Endothelial cell of umbilical vein (primary cell): ENCODE data around the gene MIB1. TPM values are rescaled to one million over a fixed set of nuclear protein-coding genes. Genes with fewer than 3 reads are reported as not detected.

Experiments
- BruUV-seq: library from RNA; stranded (reverse); fragments of 400-500 nt; replicated peaks from 2 replicates; lab custom pipeline; 2021; lab: Mats Ljungman, UMichigan
- CTCF ChIA-PET: fragments of 300-600, 350-600 bp; sonication (Branson Sonifier 250); formaldehyde crosslinking; loops from one replicate; lab custom pipeline; 2021; ENCODE audit warnings: antibody characterized with exemption, inconsistent platforms; lab: Charles Lee
- POLR2A ChIA-PET: fragments of 300-600, 350-600 bp; sonication (Branson Sonifier 250); formaldehyde crosslinking; loops from one replicate; lab custom pipeline; 2021; ENCODE audit warnings: antibody characterized with exemption, inconsistent platforms; lab: Charles Lee
- DNase-seq: peaks from one replicate; pipeline ENCODE4 v3.0.0-alpha.2; 2011; ENCODE audit warnings: low read depth, low spot score
- FAIRE-seq: peaks from 2 replicates; lab custom pipeline; 2011; peaks lifted over from hg19 to GRCh38; lab: Jason Lieb, UNC
- H2AFZ ChIP-seq: 2 replicates; pipeline ENCODE4 v1.6.0; 2012; ENCODE audit warnings: low read depth, low read length, control low read depth, inconsistent platforms
- H3K27ac ChIP-seq: 2 replicates; pipeline ENCODE4 v1.5.1; 2011; ENCODE audit warnings: low read depth, mild to moderate bottlenecking, control low read depth, low read length, moderate library complexity; ENCODE audit not compliant: insufficient read depth
- H3K27me3 ChIP-seq, 2 experiments: 2 replicates each; pipeline versions ENCODE4 v1.6.0 to v1.6.1; 2011; ENCODE audit warnings: low read length in 2 of 2, mixed read lengths in 1 of 2; ENCODE audit not compliant: control insufficient read depth in 2 of 2, insufficient read depth in 2 of 2
- H3K36me3 ChIP-seq, 2 experiments: 2 replicates in 1 of 2; 3 replicates in 1 of 2; pipeline ENCODE4 v1.5.1; 2011; ENCODE audit warnings: low read length in 2 of 2, mild to moderate bottlenecking in 1 of 2, moderate library complexity in 1 of 2; ENCODE audit not compliant: control insufficient read depth in 2 of 2, insufficient read depth in 2 of 2; ENCODE audit errors: extremely low read depth in 1 of 2
- H3K4me1 ChIP-seq: 3 replicates; pipeline ENCODE4 v1.5.1; 2011; ENCODE audit warnings: mild to moderate bottlenecking, low read length; ENCODE audit not compliant: control insufficient read depth, insufficient read depth; ENCODE audit errors: extremely low read depth
- H3K4me2 ChIP-seq: 2 replicates; pipeline ENCODE4 v1.6.1; 2011; ENCODE audit warnings: low read length, control low read depth, mixed read lengths; ENCODE audit not compliant: insufficient read depth
- H3K4me3 ChIP-seq, 3 experiments: fragments of 200-600 bp in 1 of 3; sonication (generic), shearing (Covaris generic) in 1 of 3; replicated peaks in 1 of 3; 2 replicates each; pipeline ENCODE4 v1.5.1; 2011 to 2016; ENCODE audit warnings: control low read depth in 3 of 3, low read length in 3 of 3, mild to moderate bottlenecking in 2 of 3, inconsistent platforms in 1 of 3, low read depth in 1 of 3, moderate library complexity in 1 of 3; ENCODE audit not compliant: insufficient read depth in 1 of 3
- H3K79me2 ChIP-seq: 2 replicates; pipeline ENCODE4 v1.6.0; 2012; ENCODE audit warnings: low read length, inconsistent platforms; ENCODE audit not compliant: control insufficient read depth, insufficient read depth
- H3K9ac ChIP-seq: replicated peaks from 2 replicates; pipeline ENCODE3; 2011; ENCODE audit warnings: low read length, control low read depth; ENCODE audit not compliant: insufficient read depth; ENCODE audit errors: extremely low read depth
- H3K9me1 ChIP-seq: replicated peaks from 3 replicates; pipeline ENCODE4 v1.6.0; 2011; ENCODE audit warnings: mild to moderate bottlenecking, low read length; ENCODE audit not compliant: control insufficient read depth, insufficient read depth; ENCODE audit errors: extremely low read depth
- H3K9me3 ChIP-seq: replicated peaks from 2 replicates; pipeline ENCODE4 v1.5.1; 2012; ENCODE audit warnings: low read length, inconsistent platforms; ENCODE audit not compliant: control insufficient read depth, insufficient read depth
- H4K20me1 ChIP-seq: replicated peaks from 2 replicates; pipeline ENCODE3; 2011; ENCODE audit warnings: mild to moderate bottlenecking, low read length; ENCODE audit not compliant: control insufficient read depth, insufficient read depth; ENCODE audit errors: extremely low read depth
- EZH2 ChIP-seq: IDR thresholded peaks from 2 replicates; pipeline ENCODE4 v1.6.1; 2012; ENCODE audit warnings: borderline replicate concordance, low read depth, mild to moderate bottlenecking, moderate library complexity, low read length, inconsistent platforms; ENCODE audit not compliant: severe bottlenecking
- FOS ChIP-seq: IDR thresholded peaks from 2 replicates; pipeline ENCODE4 v1.6.1; 2011; ENCODE audit warnings: mild to moderate bottlenecking, low read length, moderate library complexity, borderline replicate concordance; ENCODE audit not compliant: insufficient read depth
- GATA2 ChIP-seq: IDR thresholded peaks from 2 replicates; pipeline ENCODE4 v1.7.0; 2011; ENCODE audit warnings: low read depth, mild to moderate bottlenecking, moderate library complexity, mixed read lengths, low read length; ENCODE audit not compliant: insufficient read length, insufficient read depth
- JUN ChIP-seq: IDR thresholded peaks from 2 replicates; pipeline ENCODE4 v1.6.1; 2011; ENCODE audit warnings: borderline replicate concordance, low read depth; ENCODE audit not compliant: insufficient read length, insufficient read depth
- MYC ChIP-seq: IDR thresholded peaks from one replicate; pipeline ENCODE4 v1.6.1; 2011; ENCODE audit warnings: mild to moderate bottlenecking, low read depth, low read length
- POLR2A ChIP-seq: IDR thresholded peaks from 2 replicates; pipeline ENCODE4 v1.6.1; 2012; ENCODE audit warnings: low read depth, mild to moderate bottlenecking, control low read depth, low read length
- POLR2AphosphoS5 ChIP-seq: IDR thresholded peaks from 2 replicates; pipeline ENCODE4 v1.6.1; 2012; ENCODE audit warnings: low read depth, mild to moderate bottlenecking, control low read depth, low read length, moderate library complexity; ENCODE audit not compliant: insufficient read depth
- dilution Hi-C: fragments of 300-500 bp; cut with MboI; formaldehyde crosslinking; loops from one replicate; pipeline ENCODE4 v1.15.0; 2019; ENCODE audit warnings: low sequenced_read_pairs; ENCODE audit not compliant: extremely low pct_ligation_motif_present
- intact Hi-C: fragments of 100-400 bp; cut with micrococcal nuclease; formaldehyde crosslinking; loops from one replicate; pipeline ENCODE4 v1.10.0; 2022
- polyA plus RNA-seq, 4 experiments: library from polyadenylated mRNA; depleted of rRNA in 3 of 4; stranded (reverse) in 3 of 4; unstranded in 1 of 4; fragments of >200 nt; gene quantifications; 2 replicates each; pipeline versions ENCODE4 v1.2.1 to v1.2.3, GENCODE V29; 2011 to 2012; ENCODE audit warnings: missing spikeins in 1 of 4
- total RNA-seq: library from RNA; stranded (reverse); gene quantifications from 2 replicates; pipeline ENCODE4 v1.2.3, GENCODE V29; 2021
- TF ChIP-seq, protein P1 (sequence below): IDR thresholded peaks from 2 replicates; pipeline ENCODE4 v1.6.1; 2011; ENCODE audit not compliant: insufficient read depth, insufficient read length
- TF ChIP-seq, protein P2 (sequence below), 2 donors: IDR thresholded peaks; 1 replicate in 1 of 2; 2 replicates in 1 of 2; pipeline ENCODE4 v1.5.1; 2011; ENCODE audit warnings: low read length in 2 of 2, mild to moderate bottlenecking in 2 of 2, moderate library complexity in 2 of 2, control low read depth in 1 of 2, inconsistent platforms in 1 of 2, low read depth in 1 of 2; ENCODE audit not compliant: insufficient read depth in 1 of 2; ENCODE audit errors: extremely low read depth in 1 of 2

Gene MIB1
- total and polyA plus RNA-seq, 2 donors (not counting 3 experiments of a cell fraction or from before 2014, with no cell fraction given): 6.3 to 37.5 TPM

DNA sequence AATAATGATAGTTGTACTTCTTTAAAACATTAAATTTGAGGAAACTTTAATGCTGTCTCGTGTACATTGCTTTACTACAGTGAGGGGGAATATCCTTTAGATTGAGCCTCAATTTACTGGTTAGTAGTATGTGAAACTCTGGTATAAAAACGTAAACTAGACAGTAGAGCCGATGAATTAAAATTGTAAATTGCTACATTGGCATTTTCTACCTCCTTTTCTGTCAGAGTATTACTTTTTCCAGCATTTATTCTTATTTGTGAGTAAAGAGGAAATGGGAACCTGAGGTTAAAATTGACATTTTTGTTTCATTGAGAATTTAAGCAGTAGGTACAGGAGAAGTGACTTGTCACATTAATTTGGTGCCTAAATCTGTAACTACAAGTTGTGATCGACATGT is 128.2 kb downstream of the MIB1 start:
- Histone ChIP-seq H3K4me1 (no peaks in the 10 kb centered on the region), H3K9ac (no peak overlapping the region), H3K9me1 (no peaks in the 10 kb centered on the region), H3K36me3 (no peaks in the 10 kb centered on the region), H3K27ac (no peak overlapping the region), H3K4me3 (no peak overlapping the region), H2AFZ (no peak overlapping the region), H3K79me2 (no peaks in the 10 kb centered on the region), H3K4me2 (no peak overlapping the region), H3K9me3 (no peaks in the 10 kb centered on the region), H4K20me1 (no peaks in the 10 kb centered on the region), H3K27me3 (no peaks in the 10 kb centered on the region)
- TF ChIP-seq POLR2AphosphoS5 (no peak), GATA2 (no peak), MYC (no peak), EZH2 (no peak), FOS (no peak), JUN (no peak)
- TF ChIP-seq, protein P1, sequence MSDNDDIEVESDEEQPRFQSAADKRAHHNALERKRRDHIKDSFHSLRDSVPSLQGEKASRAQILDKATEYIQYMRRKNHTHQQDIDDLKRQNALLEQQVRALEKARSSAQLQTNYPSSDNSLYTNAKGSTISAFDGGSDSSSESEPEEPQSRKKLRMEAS: no peak
- intact Hi-C loops: no loop called here
- CTCF ChIA-PET: no interaction called here
- dilution Hi-C loops: no loop called here
- POLR2A ChIA-PET: no interaction called here
- DNase-seq (no peak), FAIRE-seq (no peak)
- no TSS peak for BruUV-seq

DNA sequence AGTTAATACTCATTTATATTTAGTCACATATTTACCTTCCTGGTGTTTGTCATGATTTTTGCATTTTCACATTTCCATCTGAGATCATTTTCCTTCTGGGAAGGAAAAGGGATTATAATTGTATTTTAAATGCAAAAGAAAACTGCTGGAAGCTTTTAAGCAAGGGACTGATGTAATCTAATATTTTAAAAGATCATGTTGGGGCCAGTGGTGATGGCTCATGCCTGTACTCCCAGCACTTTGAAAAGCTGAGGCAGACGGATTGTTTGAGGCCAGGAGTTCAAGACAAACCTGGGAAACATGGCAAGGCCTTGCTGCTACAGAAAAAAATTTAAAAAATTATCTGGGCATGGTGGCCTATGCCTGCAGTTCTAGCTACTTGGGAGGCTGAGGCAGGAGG is 149.0 kb downstream of the MIB1 start:
- no peak overlapping the region for H3K4me3 ChIP-seq
- H3K79me2 ChIP-seq: no peaks in the 10 kb centered on the region
- no peaks in the 10 kb centered on the region for H3K9me3 ChIP-seq
- FAIRE-seq: no peak
- no peak overlapping the region for H3K4me2 ChIP-seq
- DNase-seq: no peak
- H3K27ac ChIP-seq: no peak overlapping the region
- no peak overlapping the region for H2AFZ ChIP-seq
- dilution Hi-C loops (no loop called here), intact Hi-C loops (no loop called here)
- CTCF ChIA-PET: no interaction called here
- no peak overlapping the region for H3K9ac ChIP-seq
- no peaks in the 10 kb centered on the region for H4K20me1 ChIP-seq
- no peaks in the 10 kb centered on the region for H3K9me1 ChIP-seq
- no peaks in the 10 kb centered on the region for H3K36me3 ChIP-seq
- TF ChIP-seq EZH2 (no peak), GATA2 (no peak), POLR2A (no peak), FOS (no peak), MYC (no peak), POLR2AphosphoS5 (no peak), JUN (no peak)
- TF ChIP-seq, protein P2, sequence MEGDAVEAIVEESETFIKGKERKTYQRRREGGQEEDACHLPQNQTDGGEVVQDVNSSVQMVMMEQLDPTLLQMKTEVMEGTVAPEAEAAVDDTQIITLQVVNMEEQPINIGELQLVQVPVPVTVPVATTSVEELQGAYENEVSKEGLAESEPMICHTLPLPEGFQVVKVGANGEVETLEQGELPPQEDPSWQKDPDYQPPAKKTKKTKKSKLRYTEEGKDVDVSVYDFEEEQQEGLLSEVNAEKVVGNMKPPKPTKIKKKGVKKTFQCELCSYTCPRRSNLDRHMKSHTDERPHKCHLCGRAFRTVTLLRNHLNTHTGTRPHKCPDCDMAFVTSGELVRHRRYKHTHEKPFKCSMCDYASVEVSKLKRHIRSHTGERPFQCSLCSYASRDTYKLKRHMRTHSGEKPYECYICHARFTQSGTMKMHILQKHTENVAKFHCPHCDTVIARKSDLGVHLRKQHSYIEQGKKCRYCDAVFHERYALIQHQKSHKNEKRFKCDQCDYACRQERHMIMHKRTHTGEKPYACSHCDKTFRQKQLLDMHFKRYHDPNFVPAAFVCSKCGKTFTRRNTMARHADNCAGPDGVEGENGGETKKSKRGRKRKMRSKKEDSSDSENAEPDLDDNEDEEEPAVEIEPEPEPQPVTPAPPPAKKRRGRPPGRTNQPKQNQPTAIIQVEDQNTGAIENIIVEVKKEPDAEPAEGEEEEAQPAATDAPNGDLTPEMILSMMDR (IDR thresholded peaks at IDR 0.05; ENCODE audit: extremely low read depth in 1 of 2, insufficient read depth in 1 of 2, low read depth in 1 of 2, low read length in 2 of 2): no peak
- TF ChIP-seq, protein P1: no peak
- no TSS peak for BruUV-seq
- POLR2A ChIA-PET: no interaction called here
- no peaks in the 10 kb centered on the region for H3K4me1 ChIP-seq
- no peaks in the 10 kb centered on the region for H3K27me3 ChIP-seq
